Measurements from ENCODE around the gene NR4A1. TPM values are rescaled to one million over a fixed set of nuclear protein-coding genes. Genes with fewer than 3 reads are reported as not detected.

Gene NR4A1
- polyA plus RNA-seq, 1 donor (not counting 4 experiments of a cell fraction or from before 2014, with no cell fraction given) = 3.9 TPM

GRCh38 chr12:52010152-52010622 is 41.1 kb upstream of the NR4A1 start:
- Histone ChIP-seq H3K36me3 (ENCODE audit: control insufficient read depth in 2 of 2, extremely low read depth in 1 of 2, insufficient read depth in 2 of 2, low read length in 2 of 2) (no peaks in the 10 kb centered on the region), H3K4me3 (ENCODE audit: control insufficient read depth in 2 of 3, extremely low read depth in 1 of 3, insufficient read depth in 2 of 3, low read depth in 1 of 3, low read length in 3 of 3) (no peak overlapping the region), H3K4me2 (ENCODE audit: control insufficient read depth, extremely low read depth, insufficient read depth, low read depth, low read length) (no peak overlapping the region), H3K4me1 (ENCODE audit: control insufficient read depth, extremely low read depth, insufficient read depth, low read length) (peaks cover 8% of the 10 kb centered on the region), H3K79me2 (ENCODE audit: control insufficient read depth, insufficient read depth, low read length) (no peaks in the 10 kb centered on the region), H2AFZ (ENCODE audit: control insufficient read depth, low read length) (no peak overlapping the region), H3K9me1 (ENCODE audit: control insufficient read depth, extremely low read depth, insufficient read depth, low read length) (peaks cover 3% of the 10 kb centered on the region), H4K20me1 (ENCODE audit: control insufficient read depth, extremely low read depth, insufficient read depth, low read length) (no peaks in the 10 kb centered on the region), H3K27me3 (ENCODE audit: control insufficient read depth, extremely low read depth, insufficient read depth, low read length) (peaks cover 28% of the 10 kb centered on the region), H3K9ac (ENCODE audit: control insufficient read depth, extremely low read depth, insufficient read depth, low read length) (no peak overlapping the region), H3K27ac (ENCODE audit: control insufficient read depth, insufficient read depth, low read length) (no peak overlapping the region), H3K9me3 (ENCODE audit: control insufficient read depth, low read depth, low read length) (no peaks in the 10 kb centered on the region)
- FAIRE-seq = no peak
- dilution Hi-C loops (cut with MboI; ENCODE audit: extremely low pct_ligation_motif_present, low sequenced_read_pairs) = no loop called here
- TF ChIP-seq CTCF (optimal IDR thresholded peaks at IDR 0.05 in 1 of 3, IDR thresholded peaks at IDR 0.05 in 1 of 3, conservative IDR thresholded peaks at IDR 0.05 in 1 of 3; ENCODE audit: extremely low read depth in 1 of 3, insufficient read depth in 2 of 3, low read length in 3 of 3) (no peak), EZH2 (IDR thresholded peaks at IDR 0.05; ENCODE audit: low read length) (no peak)
- DNase-seq (ENCODE audit: low read depth, low spot score) = no peak

GRCh38 chr12:52010692-52011601 is 40.3 kb upstream of the NR4A1 start:
- Histone ChIP-seq H3K4me2 (ENCODE audit: control insufficient read depth, extremely low read depth, insufficient read depth, low read depth, low read length) (no peak overlapping the region), H3K36me3 (ENCODE audit: control insufficient read depth in 2 of 2, extremely low read depth in 1 of 2, insufficient read depth in 2 of 2, low read length in 2 of 2) (no peaks in the 10 kb centered on the region), H3K4me1 (ENCODE audit: control insufficient read depth, extremely low read depth, insufficient read depth, low read length) (peaks cover 15% of the 10 kb centered on the region), H3K9me1 (ENCODE audit: control insufficient read depth, extremely low read depth, insufficient read depth, low read length) (peaks cover 3% of the 10 kb centered on the region), H3K79me2 (ENCODE audit: control insufficient read depth, insufficient read depth, low read length) (no peaks in the 10 kb centered on the region), H3K4me3 (ENCODE audit: control insufficient read depth in 2 of 3, extremely low read depth in 1 of 3, insufficient read depth in 2 of 3, low read depth in 1 of 3, low read length in 3 of 3) (no peak overlapping the region), H3K9ac (ENCODE audit: control insufficient read depth, extremely low read depth, insufficient read depth, low read length) (no peak overlapping the region), H3K9me3 (ENCODE audit: control insufficient read depth, low read depth, low read length) (no peaks in the 10 kb centered on the region), H3K27ac (ENCODE audit: control insufficient read depth, insufficient read depth, low read length) (no peak overlapping the region), H2AFZ (ENCODE audit: control insufficient read depth, low read length) (no peak overlapping the region), H3K27me3 (ENCODE audit: control insufficient read depth, extremely low read depth, insufficient read depth, low read length) (peaks cover 20% of the 10 kb centered on the region), H4K20me1 (ENCODE audit: control insufficient read depth, extremely low read depth, insufficient read depth, low read length) (no peaks in the 10 kb centered on the region)
- TF ChIP-seq CTCF (optimal IDR thresholded peaks at IDR 0.05 in 1 of 3, IDR thresholded peaks at IDR 0.05 in 1 of 3, conservative IDR thresholded peaks at IDR 0.05 in 1 of 3; ENCODE audit: extremely low read depth in 1 of 3, insufficient read depth in 2 of 3, low read length in 3 of 3) (no peak), EZH2 (IDR thresholded peaks at IDR 0.05; ENCODE audit: low read length) (no peak)
- dilution Hi-C loops (cut with MboI; ENCODE audit: extremely low pct_ligation_motif_present, low sequenced_read_pairs) = no loop called here
- no peak for DNase-seq (ENCODE audit: low read depth, low spot score)
- no peak for FAIRE-seq

All from keratinocyte (primary cell).